Esophagus squamous epithelium (tissue), 5 donors: ENCODE results near the gene RNF223. TPM values are rescaled to one million over a fixed set of nuclear protein-coding genes. Genes with fewer than 3 reads are reported as not detected.

Experiments
- DNase-seq: peaks from one replicate; lab custom pipeline; 2025; lab: John Stamatoyannopoulos, UW
- H3K27ac ChIP-seq, 4 donors: fragments of 200-600 bp; sonication (generic); one replicate each; pipeline ENCODE4 v1.5.1; 2016 to 2019; ENCODE audit warnings: mild to moderate bottlenecking in 1 of 4
- H3K27me3 ChIP-seq, 4 donors: fragments of 200-600 bp; sonication (generic); 1 replicate in 3 of 4; 2 replicates in 1 of 4; pipeline versions ENCODE4 v1.5.1 to v1.6.0; 2017 to 2021; ENCODE audit warnings: antibody characterized with exemption in 1 of 4
- H3K36me3 ChIP-seq, 3 donors: fragments of 200-600 bp; sonication (generic); one replicate each; pipeline ENCODE4 v1.5.1; 2016 to 2019
- H3K4me1 ChIP-seq, 3 donors: fragments of 200-600 bp; sonication (generic); one replicate each; pipeline ENCODE4 v1.5.1; 2017 to 2019
- H3K4me3 ChIP-seq, 4 donors: fragments of 200-600 bp; sonication (generic); 1 replicate in 3 of 4; 2 replicates in 1 of 4; pipeline ENCODE4 v1.5.1; 2016 to 2019; ENCODE audit warnings: mild to moderate bottlenecking in 2 of 4, moderate library complexity in 1 of 4
- H3K9me3 ChIP-seq, 3 donors: fragments of 200-600 bp; sonication (generic); one replicate each; pipeline ENCODE4 v1.5.1; 2016 to 2019
- POLR2A ChIP-seq, 4 donors: fragments of 450-650 bp; IDR thresholded peaks; one replicate each; pipeline ENCODE4 v1.6.1; 2017; ENCODE audit warnings: antibody characterized with exemption in 4 of 4, mild to moderate bottlenecking in 4 of 4, moderate library complexity in 3 of 4
- WGBS, 2 donors: methylation state at CpG; one replicate each; pipeline ENCODE4 v1.1.5; 2018; 5-methylcytosine and 5-hydroxymethylcytosine counted together
- intact Hi-C: fragments of 100-400 bp; cut with DNase I; formaldehyde crosslinking; loops from one replicate; pipeline ENCODE4 v1.15.0; 2022
- total RNA-seq, 4 donors: library from RNA; depleted of rRNA; stranded (reverse); fragments of >200 nt; gene quantifications; one replicate each; pipeline ENCODE4 v1.1.0, GENCODE V29; 2016
- TF ChIP-seq, protein P1 (sequence below), 6 experiments: fragments of 450-650 bp in 4 of 6; fragments of 200-600 bp in 2 of 6; sonication (generic) in 2 of 6; IDR thresholded peaks; one replicate each; pipeline ENCODE4 v1.5.1; 2016 to 2019; ENCODE audit warnings: antibody characterized with exemption in 6 of 6, mild to moderate bottlenecking in 4 of 6, moderate library complexity in 4 of 6
- donor health status: DM: yes; HTN: yes; CAD: no.

The RNF223 gene
- total RNA-seq, 4 donors from 2014 or later = 11.8 to 25.3 (median 12.3) TPM

DNA sequence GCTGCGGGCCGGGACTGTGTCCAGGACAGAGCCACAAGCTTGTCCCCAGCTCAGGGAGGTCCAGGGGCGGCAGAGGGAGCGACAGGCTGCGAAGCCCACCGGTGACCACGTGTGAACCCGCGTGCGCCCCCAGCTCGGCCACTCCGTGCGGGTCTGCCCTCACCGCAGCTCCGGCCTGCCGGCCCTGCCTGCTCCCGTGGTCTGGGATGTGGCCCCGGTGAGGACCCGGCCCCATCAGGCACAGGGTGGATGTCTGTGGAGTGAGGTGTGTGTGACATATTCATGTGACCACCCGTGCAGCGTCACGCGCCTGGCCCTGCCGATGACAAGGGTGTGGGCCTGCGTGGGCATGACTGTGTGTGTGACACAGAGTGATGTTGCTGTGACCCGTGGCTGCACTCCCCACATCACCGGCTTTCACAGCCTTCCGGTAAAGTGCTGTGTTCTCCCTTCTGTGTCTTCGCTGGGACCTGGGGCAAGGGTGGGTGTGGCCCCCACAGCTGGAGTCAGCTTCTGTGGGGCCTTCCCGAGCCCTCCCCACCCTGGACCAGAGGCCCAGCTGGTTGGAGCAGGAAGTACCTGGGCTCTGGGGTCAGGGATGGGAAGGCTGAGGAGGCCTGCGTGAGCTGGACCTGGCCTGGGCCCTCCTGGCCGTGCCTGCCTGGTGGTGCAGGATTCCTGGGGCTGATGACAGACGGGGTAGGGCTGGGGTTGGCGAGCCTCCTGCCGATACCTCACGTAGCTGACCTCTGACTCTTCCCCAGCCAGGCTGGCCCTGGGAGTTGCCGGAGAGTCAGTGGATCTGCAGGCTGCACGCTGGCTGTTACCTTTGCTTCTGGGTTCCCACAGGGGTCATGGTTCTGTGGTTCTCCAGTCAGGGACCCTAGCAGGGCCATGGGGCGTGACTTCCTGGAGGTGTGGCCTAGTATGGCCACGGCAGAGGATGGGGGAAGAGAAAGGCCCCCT is 4.1 kb downstream of the RNF223 start:
- DNase-seq = no peak
- no peaks in the 10 kb centered on the region for H3K36me3 ChIP-seq
- peaks cover 19 to 62% (median 25%) of the 10 kb centered on the region in 3 donors for H3K4me1 ChIP-seq
- intact Hi-C loops = no loop called here
- peaks cover 0 to 91% (median 8%) of the 10 kb centered on the region in 4 donors for H3K27me3 ChIP-seq
- 0% methylated on average over 3 of the region's 40 CpGs; no CpG with 5 or more reads in 1 of the 2 donors for WGBS, 2 donors
- peak overlapping the region; percentile 29 to 70 (median 48) for H3K4me3 ChIP-seq
- no peak for TF ChIP-seq POLR2A (IDR thresholded peaks at IDR 0.05)
- TF ChIP-seq, protein P1, sequence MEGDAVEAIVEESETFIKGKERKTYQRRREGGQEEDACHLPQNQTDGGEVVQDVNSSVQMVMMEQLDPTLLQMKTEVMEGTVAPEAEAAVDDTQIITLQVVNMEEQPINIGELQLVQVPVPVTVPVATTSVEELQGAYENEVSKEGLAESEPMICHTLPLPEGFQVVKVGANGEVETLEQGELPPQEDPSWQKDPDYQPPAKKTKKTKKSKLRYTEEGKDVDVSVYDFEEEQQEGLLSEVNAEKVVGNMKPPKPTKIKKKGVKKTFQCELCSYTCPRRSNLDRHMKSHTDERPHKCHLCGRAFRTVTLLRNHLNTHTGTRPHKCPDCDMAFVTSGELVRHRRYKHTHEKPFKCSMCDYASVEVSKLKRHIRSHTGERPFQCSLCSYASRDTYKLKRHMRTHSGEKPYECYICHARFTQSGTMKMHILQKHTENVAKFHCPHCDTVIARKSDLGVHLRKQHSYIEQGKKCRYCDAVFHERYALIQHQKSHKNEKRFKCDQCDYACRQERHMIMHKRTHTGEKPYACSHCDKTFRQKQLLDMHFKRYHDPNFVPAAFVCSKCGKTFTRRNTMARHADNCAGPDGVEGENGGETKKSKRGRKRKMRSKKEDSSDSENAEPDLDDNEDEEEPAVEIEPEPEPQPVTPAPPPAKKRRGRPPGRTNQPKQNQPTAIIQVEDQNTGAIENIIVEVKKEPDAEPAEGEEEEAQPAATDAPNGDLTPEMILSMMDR (IDR thresholded peaks at IDR 0.05) = no peak
- H3K27ac ChIP-seq = peak overlapping the region; percentile 78 to 89 (median 82)
- no peaks in the 10 kb centered on the region for H3K9me3 ChIP-seq

DNA sequence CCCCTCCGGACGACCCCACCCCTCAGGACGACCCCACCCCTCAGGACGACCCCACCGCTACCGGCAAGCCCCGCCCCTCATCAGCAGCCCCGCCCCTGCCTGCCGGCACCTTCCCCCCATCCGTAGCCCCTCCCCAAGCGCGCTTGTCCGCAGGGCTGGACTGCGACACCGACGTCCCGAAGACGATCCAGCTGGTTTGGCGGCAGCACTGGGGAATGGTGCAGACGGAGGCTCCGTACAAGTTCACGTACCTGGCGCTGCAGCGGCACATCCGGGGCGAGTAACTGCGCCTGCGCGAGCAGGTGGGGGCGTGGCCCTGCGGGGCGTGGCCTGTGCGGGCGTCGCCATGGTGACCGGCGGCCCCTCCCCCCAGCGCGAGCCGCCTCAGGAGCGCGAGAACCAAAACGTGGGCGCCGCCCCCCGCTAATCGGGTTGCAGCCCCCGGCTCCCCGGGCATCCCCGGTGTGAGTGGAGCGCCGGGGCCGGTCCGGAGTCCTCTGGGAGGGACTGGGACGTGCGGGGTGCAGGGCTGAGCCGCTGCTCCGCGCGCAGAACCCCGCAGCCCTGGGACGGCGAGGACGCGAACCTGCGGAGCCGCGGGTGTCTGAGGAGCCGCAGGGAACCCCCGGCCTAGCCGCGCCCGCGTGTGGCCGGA is 4.9 kb downstream of the RNF223 start:
- Histone ChIP-seq H3K4me3 (peak overlapping the region; percentile 29 to 70 (median 48)), H3K27ac (peak overlapping the region; percentile 78 to 89 (median 82)), H3K27me3 (peaks cover 0 to 89% (median 8%) of the 10 kb centered on the region in 4 donors), H3K4me1 (peaks cover 22 to 58% (median 23%) of the 10 kb centered on the region in 3 donors), H3K9me3 (no peaks in the 10 kb centered on the region), H3K36me3 (no peaks in the 10 kb centered on the region)
- peak in 1 of 4 donors; percentile 49 for TF ChIP-seq POLR2A (IDR thresholded peaks at IDR 0.05)
- TF ChIP-seq, protein P1 (IDR thresholded peaks at IDR 0.05) = no peak
- intact Hi-C loops = no loop called here
- no peak for DNase-seq
- WGBS, 2 donors = 8% methylated on average over 8 of the region's 75 CpGs; no CpG with 5 or more reads in 1 of the 2 donors

DNA sequence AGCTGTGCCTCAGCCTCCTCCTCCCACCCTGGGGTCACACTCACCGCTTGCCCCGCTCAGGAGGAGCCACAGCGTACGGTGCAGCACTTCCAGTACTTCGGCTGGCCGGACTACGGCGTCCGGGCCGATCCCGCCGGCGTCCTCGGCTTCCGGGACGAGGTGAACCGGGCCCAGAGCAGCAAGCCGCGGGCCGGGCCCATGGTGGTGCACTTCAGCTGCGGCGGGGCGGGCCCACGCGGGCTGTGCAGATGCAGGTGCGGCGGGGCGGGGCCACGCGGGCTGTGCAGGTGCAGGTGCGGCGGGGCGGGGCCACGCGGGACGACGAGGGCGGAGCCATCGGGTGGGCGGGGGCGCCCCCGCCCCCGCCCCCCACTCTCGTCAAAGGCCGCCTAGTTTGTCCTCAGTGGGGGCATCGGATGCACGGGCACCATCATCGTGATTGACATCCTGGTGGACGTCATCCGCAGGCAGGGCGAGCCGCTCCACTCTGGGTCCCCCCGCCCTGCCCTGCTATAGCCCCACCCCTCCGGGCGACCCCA is 5.5 kb downstream of the RNF223 start:
- Histone ChIP-seq H3K27me3 (peaks cover 0 to 89% (median 8%) of the 10 kb centered on the region in 4 donors), H3K9me3 (no peaks in the 10 kb centered on the region), H3K4me1 (peaks cover 25 to 58% (median 29%) of the 10 kb centered on the region in 3 donors), H3K36me3 (no peaks in the 10 kb centered on the region), H3K4me3 (peak overlapping the region; percentile 29 to 70 (median 48)), H3K27ac (peak overlapping the region; percentile 78 to 89 (median 82))
- TF ChIP-seq, protein P1 (IDR thresholded peaks at IDR 0.05) = no peak
- TF ChIP-seq POLR2A (IDR thresholded peaks at IDR 0.05) = peak in 1 of 4 donors; percentile 13
- DNase-seq = no peak
- WGBS, 2 donors = no CpG with 5 or more reads among the region's 55 CpGs
- intact Hi-C loops = no loop called here

- no peaks in the 10 kb centered on the region for H3K9me3 ChIP-seq
- peaks cover 23 to 58% (median 25%) of the 10 kb centered on the region in 3 donors for H3K4me1 ChIP-seq
- intact Hi-C loops = no loop called here
- WGBS, 2 donors = 18 to 19% methylated on average over 10 to 16 of the region's 32 CpGs
- no peak for TF ChIP-seq POLR2A (IDR thresholded peaks at IDR 0.05)
- TF ChIP-seq, protein P1 (IDR thresholded peaks at IDR 0.05) = no peak
- peaks cover 0 to 89% (median 8%) of the 10 kb centered on the region in 4 donors for H3K27me3 ChIP-seq
- H3K36me3 ChIP-seq = no peaks in the 10 kb centered on the region
- DNase-seq = no peak
- peak overlapping the region; percentile 29 to 70 (median 48) for H3K4me3 ChIP-seq
- peak overlapping the region; percentile 78 to 89 (median 82) for H3K27ac ChIP-seq
Measured at GRCh38 chr1:1067860-1068516, 6.1 kb downstream of the RNF223 start.
